Myocyte (in vitro differentiated cells): ENCODE measurements around the gene TRA2A. TPM values are rescaled to one million over a fixed set of nuclear protein-coding genes. Genes with fewer than 3 reads are reported as not detected.
"Not testable (repeated sequence)": the region's sequence is repeated elsewhere in the genome, so short reads cannot be mapped to it uniquely, and the experiment has no call there.

Source experiments
- DNase-seq: peaks from one replicate; pipeline ENCODE4 v3.0.0-alpha.2; 2012; ENCODE audit warnings: low read depth
- total RNA-seq: library from RNA; depleted of rRNA; stranded (reverse); fragments of >200 nt; gene quantifications from 2 replicates; pipeline ENCODE4 v1.2.3, GENCODE V29; 2014

Gene TRA2A
- total RNA-seq, 1 donor from 2014 or later: 17.4 TPM

DNA sequence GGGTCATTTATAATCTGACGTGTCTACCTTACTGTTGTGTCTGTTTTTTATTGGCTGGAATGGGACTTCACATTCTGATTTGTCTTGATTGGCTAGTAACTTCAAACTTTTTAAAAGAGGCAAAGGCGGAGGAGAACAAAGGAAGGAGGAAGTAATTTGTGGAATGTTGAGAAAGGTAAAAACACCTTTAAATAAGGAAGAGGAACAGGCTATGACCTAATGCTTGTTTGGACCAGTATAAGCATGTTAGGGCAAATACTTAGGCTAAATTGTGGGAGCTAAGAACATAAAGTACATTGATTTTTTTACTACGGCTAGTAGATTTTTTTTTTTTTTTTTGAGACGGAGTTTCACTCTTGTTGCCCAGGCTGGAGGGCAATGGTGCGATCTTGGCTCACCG, 18.0 kb downstream of the TRA2A start:
- not testable (repeated sequence) for DNase-seq

DNA sequence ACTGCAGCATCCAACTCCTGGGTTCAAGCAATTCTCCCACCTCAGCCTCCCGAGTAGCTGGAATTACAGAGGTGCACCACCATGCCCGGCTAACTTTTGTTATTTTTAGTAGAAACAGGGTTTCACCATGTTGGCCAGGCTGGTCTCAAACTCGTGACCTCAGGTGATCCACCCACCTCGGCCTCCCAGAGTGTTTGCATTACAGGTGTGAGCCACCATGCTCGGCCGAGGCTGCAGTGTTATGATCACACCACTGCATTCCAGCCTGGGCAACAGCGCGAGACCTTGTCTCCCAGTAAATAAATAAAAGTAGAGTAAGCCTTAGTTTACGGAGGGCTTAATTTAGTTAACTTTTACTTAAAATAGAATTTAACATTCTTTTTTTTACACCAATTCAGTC, 37.8 kb downstream of the TRA2A start:
- no peak for DNase-seq

DNA sequence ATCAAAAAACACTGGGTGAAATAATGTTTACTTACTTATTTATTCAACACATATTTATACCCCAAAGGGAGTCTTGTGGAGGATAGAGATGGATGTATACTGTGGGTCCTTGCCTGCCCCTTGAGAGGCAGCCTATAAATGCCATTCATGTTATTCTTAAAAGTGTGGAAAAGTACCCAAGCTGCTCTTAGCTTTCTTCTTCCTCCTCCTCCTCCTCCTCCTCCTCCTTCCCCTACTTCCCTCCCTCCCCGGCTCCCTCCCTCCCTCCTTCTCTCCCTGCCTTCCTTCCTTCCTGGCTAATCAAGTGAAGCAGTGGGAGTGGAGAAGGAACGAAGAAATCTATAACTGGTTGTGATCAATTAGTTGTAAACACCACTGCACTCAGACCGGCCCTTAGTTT, 40.3 kb downstream of the TRA2A start:
- no peak for DNase-seq

DNA sequence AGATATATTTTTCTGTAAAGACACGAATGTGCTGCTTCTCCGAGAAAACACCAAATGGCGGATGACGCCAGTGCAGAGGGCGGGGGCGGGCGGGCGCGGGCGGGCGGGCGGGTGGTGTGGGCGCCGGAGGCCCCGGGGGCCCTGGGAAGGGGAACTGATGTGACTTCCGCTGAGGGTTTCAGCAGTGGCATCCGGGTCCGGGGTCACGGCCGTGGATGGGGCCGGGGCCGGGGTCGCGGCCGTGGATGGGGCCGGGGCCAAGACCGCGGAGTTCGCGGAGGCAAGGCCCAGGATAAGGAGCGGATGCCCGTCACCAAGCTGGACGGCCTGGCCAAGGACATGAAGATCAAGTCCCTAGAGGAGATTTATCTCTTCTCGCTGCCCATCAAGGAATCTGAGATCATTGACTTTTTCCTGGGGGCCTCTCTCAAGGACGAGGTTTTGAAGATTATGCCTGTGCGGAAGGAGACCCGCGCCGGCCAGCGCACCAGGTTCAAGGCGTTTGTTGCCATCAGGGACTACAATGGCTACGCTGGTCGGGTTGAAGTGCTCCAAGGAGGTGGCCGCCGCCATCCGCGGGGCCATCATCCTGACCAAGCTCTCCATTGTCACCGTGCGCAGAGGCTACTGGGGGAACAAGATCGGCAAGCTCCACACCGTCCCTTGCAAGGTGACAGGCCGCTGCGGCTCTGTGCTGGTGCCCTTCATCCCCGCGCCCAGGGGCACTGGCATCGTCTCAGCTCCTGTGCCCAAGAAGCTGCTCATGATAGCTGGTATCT, 41.2 kb downstream of the TRA2A start:
- peak; percentile 85 for DNase-seq

DNA sequence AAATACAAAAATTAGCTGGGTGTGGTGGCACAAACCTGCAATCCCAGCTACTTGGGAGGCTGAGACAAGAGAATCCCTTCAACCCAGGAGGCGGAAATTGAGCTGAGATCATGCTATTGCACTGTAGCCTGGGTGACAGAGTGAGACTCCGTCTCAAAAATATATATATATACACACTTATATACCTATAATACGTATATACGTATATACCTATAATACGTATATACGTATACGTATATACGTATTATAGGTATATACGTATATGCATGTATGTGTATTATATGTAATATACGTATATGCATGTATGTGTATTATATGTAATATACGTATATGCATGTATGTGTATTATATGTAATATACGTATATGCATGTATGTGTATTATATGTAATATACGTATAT, 43.1 kb downstream of the TRA2A start:
- DNase-seq: not testable (repeated sequence)

DNA sequence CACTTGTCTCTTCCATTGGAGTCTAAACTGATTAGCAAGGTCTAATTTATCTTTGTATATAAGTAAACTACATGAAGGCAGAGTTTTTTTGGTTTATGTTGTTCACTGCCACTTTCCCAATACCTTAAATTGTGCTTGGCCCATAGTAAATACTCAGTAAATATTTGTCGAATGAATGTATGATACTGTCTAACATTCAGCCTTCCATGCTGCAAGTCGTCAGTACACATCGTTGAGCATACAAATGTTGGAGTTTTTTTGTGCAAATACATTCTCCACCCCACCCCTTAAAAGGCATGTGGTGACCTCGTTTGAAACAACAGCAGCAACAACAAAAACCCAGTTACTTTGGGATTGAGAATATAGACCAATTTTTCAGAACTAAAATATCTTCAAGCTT, 44.1 kb downstream of the TRA2A start:
- DNase-seq: no peak

DNA sequence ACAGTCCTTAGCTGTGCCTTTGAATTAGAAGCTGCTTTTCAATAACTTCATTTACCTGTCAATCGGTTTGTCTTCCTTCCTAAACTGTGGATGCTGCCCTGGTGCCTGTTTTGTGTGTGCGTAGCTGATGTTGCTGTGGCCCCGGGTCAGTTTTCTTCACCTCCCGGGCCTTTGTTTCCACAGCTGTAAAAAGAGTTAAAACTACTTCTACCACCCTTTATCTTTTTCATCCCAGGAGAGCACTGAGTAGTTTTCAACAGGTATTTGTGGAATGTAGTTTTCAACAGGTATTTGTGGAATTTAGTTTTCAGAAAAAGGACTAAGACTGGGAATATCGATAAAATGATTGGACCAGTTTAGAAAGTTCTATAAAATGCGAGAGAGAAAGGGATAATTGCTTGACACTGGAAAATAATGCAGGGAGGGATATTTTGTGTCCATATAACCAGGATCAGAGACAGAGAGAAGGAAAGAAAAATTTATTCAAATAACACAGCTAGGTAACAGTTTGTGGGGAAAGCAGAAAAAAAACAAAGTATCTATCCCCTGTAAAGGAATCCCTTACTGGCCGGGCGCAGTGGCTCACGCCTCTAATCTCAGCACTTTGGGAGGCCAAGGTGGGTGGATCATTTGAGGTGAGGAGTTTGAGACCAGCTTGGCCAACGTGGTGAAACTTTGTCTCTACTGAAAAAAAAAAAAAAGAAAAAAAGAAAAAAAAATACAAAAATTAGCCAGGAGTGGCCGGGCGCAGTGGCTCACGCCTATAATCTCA, 45.6 kb downstream of the TRA2A start:
- DNase-seq: no peak

DNA sequence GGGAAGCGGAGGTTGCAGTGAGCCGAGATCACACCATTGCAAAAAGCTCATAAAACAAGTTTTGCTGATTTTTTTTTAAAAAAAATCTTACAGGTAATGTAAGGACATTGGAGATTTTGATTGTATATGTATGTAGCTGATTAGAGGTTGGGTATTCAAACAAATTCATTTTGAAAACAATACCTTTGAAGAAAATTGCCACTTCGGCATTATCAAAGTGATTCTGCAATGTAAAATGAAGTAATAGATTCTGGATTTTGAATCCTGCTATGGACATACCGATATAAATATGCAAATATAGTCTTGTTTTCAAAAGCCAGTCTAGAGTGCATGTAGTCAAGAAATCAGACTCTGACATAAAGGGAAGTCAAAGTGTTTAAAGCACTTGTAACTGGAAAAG, 49.1 kb downstream of the TRA2A start:
- no peak for DNase-seq

DNA sequence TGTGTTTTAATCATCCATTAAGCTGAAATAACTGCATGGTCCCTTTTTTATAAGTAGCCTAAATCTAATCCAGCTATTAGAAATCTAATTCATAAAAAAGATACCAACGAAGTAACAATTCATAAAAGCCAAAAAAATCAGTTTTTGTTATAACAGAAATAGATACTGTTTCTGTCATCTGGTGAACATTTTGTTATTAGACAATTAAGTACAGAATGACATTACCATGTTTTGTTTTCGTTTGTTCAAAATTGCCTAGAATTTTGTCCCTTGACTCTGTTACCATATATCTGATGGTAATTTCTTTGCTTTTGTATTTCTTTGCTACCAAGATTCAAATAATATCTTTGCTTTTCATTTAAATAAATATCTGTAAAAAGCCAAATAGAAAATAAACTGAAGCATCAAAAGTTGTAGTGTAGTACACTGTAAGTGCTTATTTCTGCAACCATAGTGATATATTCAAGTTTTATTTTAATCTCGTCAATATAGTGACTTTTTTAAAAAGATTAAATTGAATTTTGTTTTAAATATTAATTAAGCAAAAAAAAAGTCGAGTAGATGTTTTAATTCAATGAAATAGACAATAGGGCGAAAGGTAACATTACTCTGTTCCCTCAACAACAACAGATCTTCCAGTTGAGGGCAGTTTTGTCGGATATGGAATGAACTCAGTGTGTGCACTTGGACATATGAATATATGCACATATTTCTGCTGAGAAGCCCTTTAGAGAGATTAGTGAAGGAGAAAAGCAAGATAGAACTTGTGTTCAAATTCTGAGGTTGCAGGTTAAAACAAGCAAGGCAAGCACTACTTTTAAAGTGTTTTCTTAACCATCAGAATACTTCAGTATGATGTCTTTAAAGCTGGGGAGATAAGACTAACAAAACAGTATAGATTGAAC, 53.6 kb downstream of the TRA2A start:
- DNase-seq: peak; percentile 18

DNA sequence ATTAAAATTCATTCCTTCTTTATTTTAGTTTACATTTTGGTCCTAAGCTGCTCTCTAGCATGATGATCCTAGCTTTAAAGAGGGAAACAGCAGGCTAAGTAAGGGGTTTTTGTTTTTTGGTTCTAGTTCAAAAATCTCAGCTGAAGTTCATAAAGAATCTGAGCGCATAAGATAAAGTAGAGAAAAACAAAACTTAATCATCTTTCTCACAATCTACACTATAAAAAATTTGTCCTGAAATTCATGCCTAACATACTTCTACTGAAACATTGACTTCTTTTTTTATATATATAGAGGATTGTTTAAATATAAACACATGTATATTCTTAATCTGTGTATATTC, 54.7 kb downstream of the TRA2A start:
- no peak for DNase-seq

DNA sequence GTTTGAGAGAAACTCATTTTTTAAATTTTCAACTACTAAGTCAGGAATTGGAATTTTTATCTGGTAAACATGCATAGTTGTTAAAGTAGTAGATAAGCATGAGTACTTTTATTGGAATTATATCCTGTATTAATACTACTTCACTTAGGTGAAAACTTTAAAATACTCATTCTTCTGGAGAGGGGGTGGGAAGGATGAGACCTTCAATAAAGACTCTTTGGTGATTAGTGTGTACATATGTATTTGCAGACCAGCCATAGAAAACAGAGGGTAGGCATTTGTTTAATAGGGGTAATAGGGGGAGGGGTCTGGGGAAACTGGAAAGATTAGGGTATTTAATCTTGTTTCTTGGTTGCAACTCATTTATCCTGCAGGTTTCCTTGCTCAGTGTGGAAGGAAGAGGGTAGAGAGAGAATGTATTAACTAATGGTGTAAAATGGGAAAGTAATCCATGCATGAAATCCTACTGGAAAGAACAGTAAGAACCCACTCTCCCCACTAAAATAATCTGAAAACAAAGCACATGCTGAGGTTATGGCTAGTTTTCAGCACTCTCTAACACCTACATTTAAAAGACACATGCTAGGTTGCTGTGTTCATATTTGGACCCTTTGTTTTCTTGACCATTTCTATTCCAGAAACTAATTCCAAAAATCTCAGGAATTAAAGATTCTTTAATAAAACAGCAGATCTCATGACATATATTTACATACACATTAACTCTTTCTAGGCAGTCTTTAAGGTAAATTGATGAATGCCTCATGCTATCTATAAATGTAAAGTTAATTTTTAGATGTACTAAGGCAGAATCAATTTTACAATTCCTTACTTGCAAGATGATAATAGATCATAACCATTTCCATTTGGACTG, 55.3 kb downstream of the TRA2A start:
- no peak for DNase-seq

DNA sequence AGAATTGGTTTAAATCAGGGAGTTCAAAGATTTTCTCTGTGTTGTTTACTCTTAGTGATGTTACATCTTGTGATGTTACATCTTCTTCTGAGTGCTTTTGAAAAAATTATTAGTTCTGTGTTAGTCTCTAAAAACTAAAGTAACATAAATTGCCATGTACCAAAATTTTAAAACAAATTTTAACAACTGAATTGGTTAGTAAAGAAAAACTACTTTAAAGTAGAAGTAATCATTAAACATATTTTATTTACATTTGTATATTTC, 56.3 kb downstream of the TRA2A start:
- DNase-seq: no peak

DNA sequence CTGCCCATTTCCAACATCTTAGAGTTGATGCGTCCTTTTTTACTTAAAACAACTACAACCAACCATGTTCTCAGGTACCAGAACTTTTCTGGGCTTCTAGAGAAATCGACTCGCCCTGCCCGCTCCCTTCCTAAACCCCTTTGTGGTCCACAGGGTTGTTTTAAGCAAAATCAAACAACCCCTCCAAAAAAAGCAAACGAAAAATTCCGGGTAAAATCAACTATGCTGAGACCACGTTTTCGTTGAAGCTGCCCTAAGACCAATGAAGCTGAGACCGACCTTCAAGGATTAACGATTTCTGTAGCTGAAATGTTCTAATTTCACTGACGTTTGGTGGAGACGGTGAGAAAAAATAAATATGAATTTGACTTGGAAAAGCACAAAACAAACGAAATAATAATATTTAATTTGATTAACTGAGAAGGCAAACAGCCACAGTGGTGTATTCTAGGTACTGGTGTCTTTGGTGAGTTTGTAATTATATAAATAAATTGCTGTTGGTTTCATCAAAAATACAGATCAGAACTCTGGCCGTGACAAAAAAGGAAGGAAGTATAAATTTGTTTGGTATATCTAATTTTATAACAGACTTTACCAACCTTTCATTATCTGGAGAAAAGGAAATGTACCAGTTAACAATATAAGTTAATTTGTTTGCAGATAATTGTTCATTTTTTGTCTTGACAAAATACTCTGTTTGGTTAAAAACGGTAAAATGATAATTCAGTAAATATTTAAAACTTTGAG, 56.8 kb downstream of the TRA2A start:
- DNase-seq: peak; percentile 46

DNA sequence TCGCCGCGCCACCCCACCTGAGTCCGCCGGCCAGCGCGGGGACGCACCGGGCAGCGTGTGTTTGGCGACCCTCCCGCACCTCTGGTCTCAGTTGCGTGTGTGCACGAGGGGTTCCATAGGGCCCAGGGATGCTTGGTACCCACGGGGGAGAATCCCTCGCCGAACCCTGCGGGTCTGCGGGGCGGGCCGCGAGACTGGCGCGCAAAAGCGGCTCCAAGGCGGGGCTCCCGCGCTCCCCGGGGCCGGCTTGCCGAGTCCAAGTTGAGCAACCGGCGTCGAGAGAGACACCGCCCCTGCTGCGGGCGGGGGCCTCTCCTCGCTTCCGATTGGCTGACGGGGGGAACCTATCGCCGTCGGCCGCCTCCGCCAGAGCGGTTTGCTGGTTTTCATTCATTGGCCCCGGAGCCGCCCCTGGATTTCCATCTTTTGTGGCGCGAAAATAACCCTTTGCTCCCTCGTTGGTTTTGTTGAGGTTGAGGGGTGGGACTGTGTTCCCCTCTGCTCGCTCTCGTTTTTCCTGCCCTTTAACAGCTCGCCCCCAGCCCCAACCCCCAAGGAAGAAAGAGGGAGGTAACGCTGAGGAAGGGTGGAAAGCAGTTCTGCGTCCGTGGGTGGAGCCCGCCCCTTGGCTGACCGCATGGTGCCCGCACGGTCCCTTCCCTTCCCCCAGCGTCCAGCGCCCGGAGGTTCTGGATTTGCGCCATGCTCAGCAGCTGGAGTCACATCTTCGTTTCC, 57.5 kb downstream of the TRA2A start:
- DNase-seq: peak; percentile 99

DNA sequence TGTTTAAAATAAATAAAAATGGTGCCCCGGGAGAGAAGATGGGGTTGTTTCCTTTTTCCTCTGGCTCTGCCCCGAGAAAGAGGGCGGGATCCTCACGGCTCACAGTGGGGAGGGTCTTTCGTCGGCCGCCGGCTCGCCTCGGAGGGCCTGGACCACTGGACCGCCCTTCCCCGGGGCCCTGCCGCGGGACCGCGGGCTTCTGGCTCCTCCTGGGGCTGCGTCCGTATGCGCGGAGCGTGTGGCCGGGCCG, 58.0 kb downstream of the TRA2A start:
- no peak for DNase-seq

DNA sequence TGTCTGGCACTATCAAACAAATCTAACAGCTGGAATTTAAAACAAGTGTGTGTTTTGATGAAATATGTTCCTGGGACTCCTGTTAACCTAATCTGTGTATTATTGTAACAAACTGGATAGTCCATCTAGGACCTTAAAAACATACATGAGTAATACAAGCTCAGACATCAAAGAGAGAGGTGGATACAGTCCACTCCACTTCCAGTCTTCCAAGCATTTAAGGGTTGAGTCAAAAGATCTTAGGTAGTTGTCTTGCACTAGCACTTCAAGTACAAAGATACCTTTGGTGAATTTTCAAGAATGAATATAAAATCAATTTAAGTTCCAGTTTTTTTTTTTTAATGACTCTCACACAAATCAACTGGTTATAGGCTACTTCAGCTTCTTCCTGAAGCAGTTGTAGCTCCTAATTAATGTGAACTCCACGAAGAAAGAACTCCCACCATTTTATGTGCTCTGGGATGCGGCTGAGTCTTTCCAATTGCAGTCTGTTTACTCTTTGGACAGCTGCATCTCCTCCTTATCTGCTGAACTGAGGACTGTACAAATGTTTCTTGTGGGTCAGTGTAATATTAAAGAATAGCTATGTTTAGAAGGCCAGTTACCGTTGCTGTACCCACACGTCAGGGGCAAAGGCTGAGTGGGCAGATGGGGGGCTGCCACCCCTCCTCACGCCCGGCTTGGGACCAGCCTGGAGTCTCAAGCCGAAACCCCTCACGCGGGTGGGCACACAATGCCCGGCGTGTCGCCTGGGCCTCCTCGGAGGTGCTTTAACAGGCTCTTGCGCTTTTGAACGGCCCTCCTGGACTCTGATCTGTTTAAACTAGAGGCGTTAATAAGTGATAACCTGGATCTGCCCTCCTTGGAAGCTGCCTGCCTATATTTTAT, 58.6 kb downstream of the TRA2A start:
- peak; percentile 35 for DNase-seq

DNA sequence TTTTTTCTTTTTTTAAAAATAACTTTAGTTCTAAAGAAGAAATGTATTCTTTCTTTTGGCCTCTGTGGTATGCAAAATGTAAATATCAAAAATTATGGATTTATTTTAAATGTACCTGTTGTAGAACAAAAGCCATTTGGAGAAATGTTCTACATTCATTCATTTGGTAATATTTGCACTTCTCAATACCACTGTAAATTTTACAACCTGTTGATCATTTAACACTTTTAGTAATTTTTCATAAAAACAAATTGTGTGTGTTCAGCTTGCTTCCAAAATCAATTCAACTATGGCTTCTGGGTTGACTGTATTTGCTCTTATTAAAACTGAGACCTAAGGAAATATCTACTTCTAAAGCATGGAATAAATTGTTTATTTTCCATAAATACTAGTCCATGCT, 59.2 kb downstream of the TRA2A start:
- DNase-seq: no peak

DNA sequence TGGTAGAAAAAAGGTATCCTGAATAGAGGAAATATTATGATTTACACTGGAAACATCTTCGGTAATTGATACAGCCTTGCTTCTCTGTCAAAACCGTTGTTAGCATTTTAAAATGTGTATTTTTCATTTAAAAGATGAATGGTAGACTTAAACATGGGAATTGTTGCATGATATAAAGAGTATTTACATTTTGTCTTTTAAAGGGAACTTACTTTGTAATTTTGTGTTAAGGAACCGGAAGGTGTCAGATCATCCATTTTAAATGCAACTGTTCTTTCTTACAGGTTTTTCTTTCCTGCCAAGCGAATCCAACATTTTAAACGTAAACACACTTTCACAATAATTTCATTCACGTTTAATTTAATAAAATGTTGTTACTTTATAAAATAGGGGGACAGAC, 59.7 kb downstream of the TRA2A start:
- no peak for DNase-seq
